Heart left ventricle (tissue), 16 donors: ENCODE results near the gene ODC1. TPM values are rescaled to one million over a fixed set of nuclear protein-coding genes. Genes with fewer than 3 reads are reported as not detected.

Experiments used
- ATAC-seq, 4 donors: fragments of 200-7000 bp; cut with Tn5 transposase; one replicate each; pipeline ENCODE4 v1.9.1; 2020 to 2022; ENCODE audit warnings: moderate library complexity in 4 of 4, mild to moderate bottlenecking in 3 of 4, moderate number of reproducible peaks in 1 of 4
- DNase-seq, 5 donors: peaks; one replicate each; pipeline ENCODE4 v3.0.0-alpha.2; 2020
- H3K27ac ChIP-seq, 12 donors: fragments of 200-600 bp; sonication (generic) in 4 of 12; one replicate each; pipeline versions ENCODE4 v1.5.0 to v1.8.0; 2016 to 2022; ENCODE audit warnings: mild to moderate bottlenecking in 2 of 12
- H3K27me3 ChIP-seq, 9 donors: fragments of 200-600 bp; sonication (generic) in 2 of 9; one replicate each; pipeline versions ENCODE4 v1.5.1 to v1.8.0; 2016 to 2022; ENCODE audit warnings: mild to moderate bottlenecking in 3 of 9
- H3K36me3 ChIP-seq, 9 donors: fragments of 200-600 bp; sonication (generic) in 2 of 9; one replicate each; pipeline versions ENCODE4 v1.5.0 to v1.8.0; 2018 to 2022; ENCODE audit warnings: mild to moderate bottlenecking in 2 of 9
- H3K4me1 ChIP-seq, 12 donors: fragments of 200-600 bp; sonication (generic) in 4 of 12; one replicate each; pipeline versions ENCODE4 v1.5.0 to v1.8.0; 2016 to 2022; ENCODE audit warnings: mild to moderate bottlenecking in 3 of 12
- H3K4me3 ChIP-seq, 12 donors: fragments of 200-600 bp; sonication (generic) in 4 of 12; one replicate each; pipeline versions ENCODE4 v1.5.0 to v1.8.0; 2017 to 2022; ENCODE audit warnings: mild to moderate bottlenecking in 9 of 12, moderate library complexity in 4 of 12
- H3K9me3 ChIP-seq, 12 donors: fragments of 200-600 bp; sonication (generic) in 4 of 12; one replicate each; pipeline versions ENCODE4 v1.5.0 to v1.8.0; 2016 to 2022; ENCODE audit warnings: mild to moderate bottlenecking in 1 of 12
- POLR2A ChIP-seq, 2 donors: fragments of 450-650 bp; IDR thresholded peaks; one replicate each; pipeline ENCODE4 v1.6.1; 2017; ENCODE audit warnings: antibody characterized with exemption in 2 of 2, mild to moderate bottlenecking in 2 of 2, moderate library complexity in 2 of 2
- WGBS, 4 donors: extraction: QIAGEN DNeasy Blood & Tissue Kit in 2 of 4; methylation state at CpG; one replicate each; pipeline versions ENCODE4 v1.1.5 to v1.1.7; 2013 to 2018; 5-methylcytosine and 5-hydroxymethylcytosine counted together
- intact Hi-C, 10 donors: fragments of 100-400 bp; cut with DNase I; formaldehyde crosslinking; loops; one replicate each; pipeline versions ENCODE4 v1.11.1 to v1.14.2; 2022
- polyA plus RNA-seq, 2 donors: library from polyadenylated mRNA; stranded (reverse); fragments of 200-250 nt; gene quantifications; one replicate each; pipeline ENCODE4 v1.2.3, GENCODE V29; 2013
- total RNA-seq, 9 donors: library from RNA; depleted of rRNA in 2 of 9; stranded (reverse); fragments of >200 nt in 2 of 9; fragmentation: NEBNext Ultra II Directional in 3 of 9; extraction: Animal tissue kit (Norgen Biotek cat#: 25700) in 3 of 9; gene quantifications; one replicate each; pipeline versions ENCODE4 v1.1.0 to v1.2.4, GENCODE V29; 2016 to 2023
- TF ChIP-seq, protein P1 (sequence below), 12 donors: fragments of 200-600 bp; sonication (generic) in 4 of 12; IDR thresholded peaks; one replicate each; pipeline versions ENCODE4 v1.5.0 to v1.8.0; 2018 to 2022; ENCODE audit warnings: antibody characterized with exemption in 12 of 12, mild to moderate bottlenecking in 5 of 12
- donor health status: ischemic (EF 13 %, LVEDD 7.1; RV severe dilation, severe dysfunction).
- donor health status: healthy with polysubstance abuse.
- donor health status: DM: no; HTN: yes; CAD: no.
- donor health status: DM: no; HTN: no; CAD: no.
- donor health status: ischemic (EF 25% LVEDD 6.9; RV normal size, moderate dysfunction).
- donor health status: ischemic (EF 25% LVEDD 5.7; RV mildly dilated, moderate dysfunction).
- donor health status: healthy.
- donor health status: DM: yes; HTN: yes; CAD: no.
- donor health status: ischemic (EF 35%, LVEDD 5.7; RV mildly dilated, moderate dysfunction).
- donor health status: nonischemic (EF 11% LVEDD 7.7; RV severe dilation, severe dysfunction).
- donor health status: DM: yes; HTN: yes; CAD: no.
- donor health status: PGD.
- donor health status: ischemic (EF 29% LVEDD 5.4; RV normal size, mild dysfunction).
- donor health status: nonischemic (EF 23%, LVEDD 6.1; RV moderate dilation, normal function).

The ODC1 gene
- total and polyA plus RNA-seq, 11 donors: 6.1 to 103 (median 48.2) TPM

DNA sequence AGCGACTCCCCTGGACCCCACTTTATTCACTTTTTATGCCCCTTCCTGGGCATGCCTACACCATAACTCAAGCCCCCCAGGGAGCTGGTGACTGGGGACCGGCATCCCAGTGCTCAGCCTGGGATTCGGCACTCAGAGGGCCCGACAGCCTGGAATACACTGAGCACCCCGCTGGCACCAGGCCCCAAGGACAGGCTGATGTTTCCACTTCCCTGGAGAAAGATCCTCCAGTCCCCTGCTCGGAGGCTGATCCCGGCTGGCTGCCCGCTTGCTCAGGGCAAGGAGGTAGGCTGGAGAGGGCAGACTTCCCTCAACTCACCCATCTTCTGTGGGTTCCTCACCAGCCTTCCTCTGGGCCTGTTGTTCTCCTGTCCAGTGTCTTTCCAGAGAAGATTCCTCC lies 36.6 kb downstream of the ODC1 start:
- 91 to 92% (median 91%) methylated on average over 7 to 8 of the region's 8 CpGs for WGBS, 4 donors
- no peak overlapping the region for H3K27ac ChIP-seq
- H3K36me3 ChIP-seq: no peaks in the 10 kb centered on the region
- intact Hi-C loops: loop anchor here in 2 of 10 donors (5.0 kb wide), 2 partner anchors 274 to 284 kb away; no protein-coding TSS in a partner anchor
- H3K4me1 ChIP-seq: peaks cover 6 to 49% (median 34%) of the 10 kb centered on the region in 12 donors
- no peak overlapping the region for H3K4me3 ChIP-seq
- DNase-seq: peak in 1 of 5 donors; percentile 22
- TF ChIP-seq, protein P1, sequence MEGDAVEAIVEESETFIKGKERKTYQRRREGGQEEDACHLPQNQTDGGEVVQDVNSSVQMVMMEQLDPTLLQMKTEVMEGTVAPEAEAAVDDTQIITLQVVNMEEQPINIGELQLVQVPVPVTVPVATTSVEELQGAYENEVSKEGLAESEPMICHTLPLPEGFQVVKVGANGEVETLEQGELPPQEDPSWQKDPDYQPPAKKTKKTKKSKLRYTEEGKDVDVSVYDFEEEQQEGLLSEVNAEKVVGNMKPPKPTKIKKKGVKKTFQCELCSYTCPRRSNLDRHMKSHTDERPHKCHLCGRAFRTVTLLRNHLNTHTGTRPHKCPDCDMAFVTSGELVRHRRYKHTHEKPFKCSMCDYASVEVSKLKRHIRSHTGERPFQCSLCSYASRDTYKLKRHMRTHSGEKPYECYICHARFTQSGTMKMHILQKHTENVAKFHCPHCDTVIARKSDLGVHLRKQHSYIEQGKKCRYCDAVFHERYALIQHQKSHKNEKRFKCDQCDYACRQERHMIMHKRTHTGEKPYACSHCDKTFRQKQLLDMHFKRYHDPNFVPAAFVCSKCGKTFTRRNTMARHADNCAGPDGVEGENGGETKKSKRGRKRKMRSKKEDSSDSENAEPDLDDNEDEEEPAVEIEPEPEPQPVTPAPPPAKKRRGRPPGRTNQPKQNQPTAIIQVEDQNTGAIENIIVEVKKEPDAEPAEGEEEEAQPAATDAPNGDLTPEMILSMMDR (IDR thresholded peaks at IDR 0.05): no peak
- TF ChIP-seq POLR2A (IDR thresholded peaks at IDR 0.05): no peak
- no peaks in the 10 kb centered on the region for H3K9me3 ChIP-seq
- ATAC-seq: no peak
- no peaks in the 10 kb centered on the region for H3K27me3 ChIP-seq

DNA sequence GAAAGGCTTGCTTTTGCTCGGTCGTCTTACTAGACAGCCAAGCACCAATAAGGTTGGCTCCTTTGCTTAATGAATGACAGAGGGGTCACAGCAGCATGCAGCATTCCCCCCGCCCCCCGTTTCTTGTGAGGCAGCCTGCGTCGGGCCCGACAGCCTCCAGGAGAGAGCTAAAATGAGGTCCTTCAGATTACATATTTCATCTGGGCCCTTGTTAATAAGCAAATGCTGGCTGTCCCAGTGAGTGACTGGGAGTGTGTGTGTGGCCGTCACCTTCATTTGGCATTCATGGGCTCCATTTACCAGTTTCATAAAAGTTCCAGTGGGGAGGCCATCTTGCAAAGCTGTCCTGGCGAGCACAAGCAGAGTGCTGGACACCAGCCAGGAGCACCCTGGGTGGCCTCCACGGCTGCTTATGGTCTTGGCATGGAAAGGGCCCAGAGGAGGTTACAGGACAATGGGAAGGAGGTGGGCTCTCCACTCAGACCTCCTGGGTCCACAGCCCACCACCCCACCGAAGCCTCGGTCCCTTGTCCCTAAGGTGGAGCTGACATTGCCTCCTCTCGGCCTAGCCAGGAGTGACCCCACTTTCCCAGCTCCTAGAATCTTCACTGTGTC lies 37.2 kb downstream of the ODC1 start:
- intact Hi-C loops: loop anchor here in 2 of 10 donors (5.0 kb wide), 2 partner anchors 274 to 284 kb away; no protein-coding TSS in a partner anchor
- Histone ChIP-seq H3K36me3 (no peaks in the 10 kb centered on the region), H3K27ac (peak overlapping the region in 1 of 12 donors; percentile 50), H3K9me3 (no peaks in the 10 kb centered on the region), H3K4me3 (no peak overlapping the region), H3K4me1 (peaks cover 12 to 55% (median 41%) of the 10 kb centered on the region in 12 donors), H3K27me3 (no peaks in the 10 kb centered on the region)
- WGBS, 4 donors: 84 to 90% (median 88%) methylated on average over 13 of the region's 13 CpGs
- peak in 1 of 5 donors; percentile 22 for DNase-seq
- TF ChIP-seq, protein P1 (IDR thresholded peaks at IDR 0.05): no peak
- no peak for TF ChIP-seq POLR2A (IDR thresholded peaks at IDR 0.05)
- no peak for ATAC-seq

DNA sequence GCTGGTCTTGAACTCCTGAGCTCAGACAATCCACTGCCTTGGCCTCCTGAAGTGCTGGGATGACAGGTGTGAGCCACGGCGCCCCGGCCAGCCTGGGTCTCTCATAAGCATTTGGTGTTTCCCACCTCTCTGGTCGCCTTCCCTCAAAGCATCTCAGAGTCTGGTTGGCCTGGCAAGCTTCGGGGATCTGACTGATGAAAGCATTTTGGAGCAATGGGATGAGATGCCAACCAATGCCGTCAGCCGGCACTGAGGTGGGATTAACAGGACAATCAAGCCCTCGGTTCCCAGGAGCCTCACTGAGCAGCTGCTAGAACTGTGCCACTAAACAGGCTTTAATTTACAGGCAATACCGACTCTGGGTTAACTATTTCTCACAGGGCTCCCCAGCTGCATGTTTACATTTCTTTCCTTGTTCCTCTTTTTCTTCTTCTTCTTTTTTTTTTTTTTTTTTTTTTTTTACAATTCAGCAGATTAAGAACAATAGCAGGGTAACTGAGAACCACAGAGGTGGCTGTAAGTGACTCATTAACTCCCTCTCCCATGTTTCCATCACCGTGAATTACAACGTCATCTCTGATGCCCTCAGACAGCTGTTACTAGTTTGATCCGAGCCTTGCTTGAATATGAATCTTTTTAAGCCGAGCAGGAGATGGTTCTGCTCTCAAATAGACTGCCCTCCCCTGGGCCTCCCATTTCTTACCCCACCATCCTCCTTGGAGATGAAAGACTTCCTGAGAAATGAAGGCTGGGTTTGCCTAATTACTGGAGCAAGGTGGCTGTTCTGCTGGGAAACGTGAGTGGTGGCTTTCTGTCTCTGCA lies 37.9 kb downstream of the ODC1 start:
- peaks cover 16 to 62% (median 48%) of the 10 kb centered on the region in 12 donors for H3K4me1 ChIP-seq
- no peaks in the 10 kb centered on the region for H3K36me3 ChIP-seq
- no peak overlapping the region for H3K4me3 ChIP-seq
- DNase-seq (no peak), ATAC-seq (no peak)
- H3K9me3 ChIP-seq: no peaks in the 10 kb centered on the region
- H3K27ac ChIP-seq: peak overlapping the region in 3 of 12 donors; percentile 4 to 75 (median 30)
- TF ChIP-seq, protein P1 (IDR thresholded peaks at IDR 0.05): no peak
- no peaks in the 10 kb centered on the region for H3K27me3 ChIP-seq
- intact Hi-C loops: loop anchor here in 2 of 10 donors (5.0 kb wide), 2 partner anchors 273 to 283 kb away; no protein-coding TSS in a partner anchor
- WGBS, 4 donors: 81 to 94% (median 88%) methylated on average over 14 of the region's 14 CpGs
